Sigmoid colon (tissue), 7 donors: Measurements from ENCODE around the gene LRFN3. TPM values are rescaled to one million over a fixed set of nuclear protein-coding genes. Genes with fewer than 3 reads are reported as not detected.
"Not testable (repeated sequence)": the region's sequence is repeated elsewhere in the genome, so short reads cannot be mapped to it uniquely, and the experiment has no call there.

ENCODE experiments used
- DNase-seq: peaks from one replicate; pipeline ENCODE4 v3.0.0-alpha.2; 2019
- H3K27ac ChIP-seq, 4 donors: fragments of 200-600 bp; sonication (generic); one replicate each; pipeline ENCODE4 v1.5.1; 2016 to 2019; ENCODE audit warnings: mild to moderate bottlenecking in 1 of 4
- H3K27me3 ChIP-seq, 3 donors: fragments of 200-600 bp; sonication (generic); one replicate each; pipeline ENCODE4 v1.5.1; 2019; ENCODE audit warnings: mild to moderate bottlenecking in 1 of 3
- H3K36me3 ChIP-seq, 4 donors: fragments of 200-600 bp; sonication (generic); one replicate each; pipeline ENCODE4 v1.5.1; 2016 to 2019
- H3K4me1 ChIP-seq, 4 donors: fragments of 200-600 bp; sonication (generic); one replicate each; pipeline ENCODE4 v1.5.1; 2017 to 2019
- H3K4me3 ChIP-seq, 4 donors: fragments of 200-600 bp; sonication (generic); one replicate each; pipeline ENCODE4 v1.5.1; 2017 to 2019; ENCODE audit warnings: mild to moderate bottlenecking in 2 of 4, moderate library complexity in 1 of 4
- H3K9me3 ChIP-seq, 4 donors: fragments of 200-600 bp in 3 of 4; sonication (generic) in 3 of 4; one replicate each; pipeline versions ENCODE4 v1.5.1 to v1.6.1; 2013 to 2019
- CTCF ChIP-seq, 4 experiments: fragments of 450-650 bp in 3 of 4; fragments of 200-600 bp in 1 of 4; IDR thresholded peaks; one replicate each; pipeline ENCODE4 v1.5.1; 2016 to 2019; ENCODE audit warnings: antibody characterized with exemption in 4 of 4, mild to moderate bottlenecking in 3 of 4, moderate library complexity in 2 of 4
- EP300 ChIP-seq, 4 donors: sonication (generic); formaldehyde crosslinking; IDR thresholded peaks; one replicate each; pipeline ENCODE4 v1.6.1; 2017; ENCODE audit warnings: antibody characterized with exemption in 4 of 4
- POLR2A ChIP-seq, 2 donors: fragments of 450-650 bp; IDR thresholded peaks; one replicate each; pipeline ENCODE4 v1.6.1; 2016; ENCODE audit warnings: antibody characterized with exemption in 2 of 2, mild to moderate bottlenecking in 2 of 2, moderate library complexity in 2 of 2
- POLR2AphosphoS5 ChIP-seq, 4 donors: sonication (generic); formaldehyde crosslinking; IDR thresholded peaks; one replicate each; pipeline ENCODE4 v1.6.1; 2017; ENCODE audit warnings: antibody characterized with exemption in 4 of 4
- WGBS, 2 donors: extraction: QIAGEN DNeasy Blood & Tissue Kit; methylation state at CpG; one replicate each; pipeline ENCODE4 v1.1.7; 2013; 5-methylcytosine and 5-hydroxymethylcytosine counted together
- intact Hi-C: fragments of 100-400 bp; cut with DNase I; formaldehyde crosslinking; loops from one replicate; pipeline ENCODE4 v1.15.1; 2023
- polyA plus RNA-seq, 3 donors: library from polyadenylated mRNA; stranded (reverse); fragments of 200-250 nt; gene quantifications; one replicate each; pipeline ENCODE4 v1.2.3, GENCODE V29; 2013
- total RNA-seq, 4 donors: library from RNA; depleted of rRNA; stranded (reverse); fragments of >200 nt; gene quantifications; one replicate each; pipeline ENCODE4 v1.1.0, GENCODE V29; 2016
- donor health status: healthy with polysubstance abuse.
- donor health status: Bipolar disorder and iron deficiency.
- donor health status: healthy.

The LRFN3 gene
- total and polyA plus RNA-seq, 7 donors = 4.6 to 9.7 (median 6.4) TPM

- Histone ChIP-seq H3K27me3 (peaks cover 0 to 24% (median 6%) of the 10 kb centered on the region in 3 donors), H3K36me3 (no peaks in the 10 kb centered on the region), H3K9me3 (no peaks in the 10 kb centered on the region), H3K27ac (no peak overlapping the region), H3K4me1 (no peaks in the 10 kb centered on the region), H3K4me3 (no peak overlapping the region)
- DNase-seq = no peak
- TF ChIP-seq POLR2A (IDR thresholded peaks at IDR 0.05) = no peak
- WGBS, 2 donors = 35 to 37% methylated on average over 5 of the region's 5 CpGs
- intact Hi-C loops = no loop called here
Measured at GRCh38 chr19:35975608-35976214, 39.5 kb downstream of the LRFN3 start.

GRCh38 chr19:35977446-35978222, 41.5 kb downstream of the LRFN3 start:
- no peaks in the 10 kb centered on the region for H3K9me3 ChIP-seq
- H3K27me3 ChIP-seq = peaks cover 0 to 29% (median 6%) of the 10 kb centered on the region in 3 donors
- DNase-seq = no peak
- no peak overlapping the region for H3K4me3 ChIP-seq
- H3K27ac ChIP-seq = no peak overlapping the region
- WGBS, 2 donors = 54 to 55% methylated on average over 14 of the region's 14 CpGs
- TF ChIP-seq EP300 (IDR thresholded peaks at IDR 0.05) = no peak
- no peak for TF ChIP-seq POLR2A (IDR thresholded peaks at IDR 0.05)
- TF ChIP-seq CTCF (IDR thresholded peaks at IDR 0.05) = no peak
- no peak for TF ChIP-seq POLR2AphosphoS5 (IDR thresholded peaks at IDR 0.05)
- intact Hi-C loops = no loop called here
- H3K36me3 ChIP-seq = no peaks in the 10 kb centered on the region
- no peaks in the 10 kb centered on the region for H3K4me1 ChIP-seq

- no peaks in the 10 kb centered on the region for H3K36me3 ChIP-seq
- H3K27me3 ChIP-seq = peaks cover 0 to 29% (median 6%) of the 10 kb centered on the region in 3 donors
- whole genome bisulfite sequencing, 2 donors = 44 to 47% methylated on average over 5 of the region's 5 CpGs
- H3K27ac ChIP-seq = no peak overlapping the region
- DNase-seq = no peak
- no peaks in the 10 kb centered on the region for H3K4me1 ChIP-seq
- intact Hi-C loops = no loop called here
- no peaks in the 10 kb centered on the region for H3K9me3 ChIP-seq
- H3K4me3 ChIP-seq = no peak overlapping the region
- TF ChIP-seq POLR2AphosphoS5 (IDR thresholded peaks at IDR 0.05) (no peak), CTCF (IDR thresholded peaks at IDR 0.05) (no peak), POLR2A (IDR thresholded peaks at IDR 0.05) (no peak), EP300 (IDR thresholded peaks at IDR 0.05) (no peak)
Measured at GRCh38 chr19:35978271-35978670, 42.1 kb downstream of the LRFN3 start.

- no peak for TF ChIP-seq POLR2A (IDR thresholded peaks at IDR 0.05)
- TF ChIP-seq POLR2AphosphoS5 (IDR thresholded peaks at IDR 0.05) = no peak
- TF ChIP-seq EP300 (IDR thresholded peaks at IDR 0.05) = no peak
- TF ChIP-seq CTCF (IDR thresholded peaks at IDR 0.05) = no peak
- no peak for DNase-seq
- intact Hi-C loops = no loop called here
- peaks cover 0 to 35% (median 6%) of the 10 kb centered on the region in 3 donors for H3K27me3 ChIP-seq
- H3K4me1 ChIP-seq = no peaks in the 10 kb centered on the region
- no peaks in the 10 kb centered on the region for H3K36me3 ChIP-seq
- no peak overlapping the region for H3K27ac ChIP-seq
- H3K9me3 ChIP-seq = no peaks in the 10 kb centered on the region
- WGBS, 2 donors = 56 to 67% methylated on average over 20 of the region's 20 CpGs
- no peak overlapping the region for H3K4me3 ChIP-seq
Measured at GRCh38 chr19:35978832-35979365, 42.7 kb downstream of the LRFN3 start.

GRCh38 chr19:35980997-35981396, 44.8 kb downstream of the LRFN3 start:
- whole genome bisulfite sequencing, 2 donors = 87 to 91% methylated on average over 4 of the region's 4 CpGs
- H3K27ac ChIP-seq, H3K4me1 ChIP-seq, intact Hi-C loops, H3K36me3 ChIP-seq, H3K4me3 ChIP-seq, H3K9me3 ChIP-seq, DNase-seq: not testable (repeated sequence)
- peaks cover 0 to 45% (median 16%) of the 10 kb centered on the region in 3 donors for H3K27me3 ChIP-seq
